ENCODE results near the gene ZW10. TPM values are rescaled to one million over a fixed set of nuclear protein-coding genes. Genes with fewer than 3 reads are reported as not detected.

The ZW10 gene
- total and polyA plus RNA-seq, 2 donors (not counting 1 experiment from before 2014, with no cell fraction given), result 4.8 to 11.9 TPM

GRCh38 chr11:113817626-113818025, 44.1 kb upstream of the ZW10 start:
- H3K79me2 ChIP-seq (ENCODE audit: control insufficient read depth, insufficient read depth, low read length), result no peaks in the 10 kb centered on the region
- H3K9me3 ChIP-seq (ENCODE audit: control extremely low read depth in 1 of 3, control insufficient read depth in 2 of 3, insufficient read depth in 1 of 3, low read length in 2 of 3), result no peaks in the 10 kb centered on the region
- ATAC-seq (ENCODE audit: low read depth) (no peak), DNase-seq (no peak)
- Mint-ChIP-seq H3K4me1 (no peaks in the 10 kb centered on the region), H3K27me3 (no peaks in the 10 kb centered on the region), H3K9me3 (ENCODE audit: insufficient read depth) (no peaks in the 10 kb centered on the region), H3K4me3 (no peak overlapping the region), H3K27ac (no peak overlapping the region)
- intact Hi-C loops (cut with micrococcal nuclease), result no loop called here
- no peaks in the 10 kb centered on the region for H3K27me3 ChIP-seq (replicated peaks in 1 of 4; ENCODE audit: control extremely low read depth in 1 of 4, control insufficient read depth in 3 of 4, insufficient read depth in 4 of 4, low read length in 3 of 4)
- TF ChIP-seq CTCF (IDR thresholded peaks at IDR 0.05) (no peak), EZH2 (IDR thresholded peaks at IDR 0.05; ENCODE audit: borderline replicate concordance, insufficient read depth, low read depth, low read length, poor library complexity, severe bottlenecking) (no peak)
- 100% methylated on average over 1 of the region's 6 CpGs for WGBS (ENCODE audit: insufficient coverage)
- H3K4me1 ChIP-seq (ENCODE audit: control insufficient read depth in 2 of 2, insufficient read depth in 2 of 2, low read length in 2 of 2), result no peaks in the 10 kb centered on the region
- H3K9ac ChIP-seq (ENCODE audit: low read length), result no peak overlapping the region
- H3K4me2 ChIP-seq (replicated peaks; ENCODE audit: low read depth, low read length, poor library complexity, severe bottlenecking), result no peak overlapping the region
- CTCF ChIA-PET, result no interaction called here
- H2AFZ ChIP-seq (ENCODE audit: insufficient read depth, low read depth, low read length, poor library complexity, severe bottlenecking), result no peak overlapping the region
- POLR2A ChIA-PET, result interaction anchor here (0.6 kb wide), 1 partner anchor 10 kb away, joined by 3 read pairs; no protein-coding TSS in a partner anchor
- no peaks in the 10 kb centered on the region for H4K20me1 ChIP-seq (ENCODE audit: control insufficient read depth, insufficient read depth, low read length, poor library complexity, severe bottlenecking)
- peaks cover 7 to 59% of the 10 kb centered on the region in 2 experiments for H3K36me3 ChIP-seq (replicated peaks in 1 of 2; ENCODE audit: control extremely low read depth in 1 of 2, control insufficient read depth in 1 of 2, extremely low read depth in 1 of 2, insufficient read depth in 2 of 2, low read length in 1 of 2)
- H3K4me3 ChIP-seq (ENCODE audit: control extremely low read depth in 1 of 5, extremely low read depth in 1 of 5, insufficient read depth in 1 of 5, low read depth in 2 of 5, low read length in 4 of 5), result no peak overlapping the region
- no peak overlapping the region for H3K27ac ChIP-seq (ENCODE audit: low read length in 2 of 2)

GRCh38 chr11:113817162-113817561, 43.7 kb upstream of the ZW10 start:
- no peak overlapping the region for H2AFZ ChIP-seq (ENCODE audit: insufficient read depth, low read depth, low read length, poor library complexity, severe bottlenecking)
- H3K9me3 ChIP-seq (ENCODE audit: control extremely low read depth in 1 of 3, control insufficient read depth in 2 of 3, insufficient read depth in 1 of 3, low read length in 2 of 3), result no peaks in the 10 kb centered on the region
- no peak overlapping the region for H3K4me3 ChIP-seq (ENCODE audit: control extremely low read depth in 1 of 5, extremely low read depth in 1 of 5, insufficient read depth in 1 of 5, low read depth in 2 of 5, low read length in 4 of 5)
- CTCF ChIA-PET, result interaction anchor here (1.0 kb wide), 1 partner anchor 16 kb away, joined by 3 read pairs; no protein-coding TSS in a partner anchor
- no peak overlapping the region for H3K27ac ChIP-seq (ENCODE audit: low read length in 2 of 2)
- Mint-ChIP-seq H3K27me3 (no peaks in the 10 kb centered on the region), H3K27ac (no peak overlapping the region), H3K9me3 (ENCODE audit: insufficient read depth) (no peaks in the 10 kb centered on the region), H3K4me1 (no peaks in the 10 kb centered on the region), H3K4me3 (no peak overlapping the region)
- no peak for TF ChIP-seq EZH2 (IDR thresholded peaks at IDR 0.05; ENCODE audit: borderline replicate concordance, insufficient read depth, low read depth, low read length, poor library complexity, severe bottlenecking)
- no peak for TF ChIP-seq CTCF (IDR thresholded peaks at IDR 0.05)
- H3K27me3 ChIP-seq (replicated peaks in 1 of 4; ENCODE audit: control extremely low read depth in 1 of 4, control insufficient read depth in 3 of 4, insufficient read depth in 4 of 4, low read length in 3 of 4), result no peaks in the 10 kb centered on the region
- no peak overlapping the region for H3K4me2 ChIP-seq (replicated peaks; ENCODE audit: low read depth, low read length, poor library complexity, severe bottlenecking)
- POLR2A ChIA-PET, result interaction anchor here (0.6 kb wide), 1 partner anchor 10 kb away, joined by 3 read pairs; no protein-coding TSS in a partner anchor
- no CpG with 5 or more reads among the region's 1 CpG for WGBS (ENCODE audit: insufficient coverage)
- intact Hi-C loops (cut with micrococcal nuclease), result no loop called here
- H3K79me2 ChIP-seq (ENCODE audit: control insufficient read depth, insufficient read depth, low read length), result no peaks in the 10 kb centered on the region
- H4K20me1 ChIP-seq (ENCODE audit: control insufficient read depth, insufficient read depth, low read length, poor library complexity, severe bottlenecking), result no peaks in the 10 kb centered on the region
- peaks cover 4 to 58% of the 10 kb centered on the region in 2 experiments for H3K36me3 ChIP-seq (replicated peaks in 1 of 2; ENCODE audit: control extremely low read depth in 1 of 2, control insufficient read depth in 1 of 2, extremely low read depth in 1 of 2, insufficient read depth in 2 of 2, low read length in 1 of 2)
- no peaks in the 10 kb centered on the region for H3K4me1 ChIP-seq (ENCODE audit: control insufficient read depth in 2 of 2, insufficient read depth in 2 of 2, low read length in 2 of 2)
- ATAC-seq (ENCODE audit: low read depth), result no peak
- no peak overlapping the region for H3K9ac ChIP-seq (ENCODE audit: low read length)
- no peak for DNase-seq
